Stimulated activated CD8-positive, alpha-beta memory T cell treated with anti-CD3 and anti-CD28 coated beads, Interleukin-7, amount 100 ng/mL, for 48 hours (primary cell): ENCODE data around the gene TXN.
"Not testable (repeated sequence)": the region's sequence is repeated elsewhere in the genome, so short reads cannot be mapped to it uniquely, and the experiment has no call there.

Source experiments
- DNase-seq, 2 donors: peaks; one replicate each; pipeline ENCODE4 v3.0.0-alpha.2; 2020; ENCODE audit warnings: low read depth in 1 of 2; ENCODE audit errors: extremely low read depth in 1 of 2

TXN gene

DNA sequence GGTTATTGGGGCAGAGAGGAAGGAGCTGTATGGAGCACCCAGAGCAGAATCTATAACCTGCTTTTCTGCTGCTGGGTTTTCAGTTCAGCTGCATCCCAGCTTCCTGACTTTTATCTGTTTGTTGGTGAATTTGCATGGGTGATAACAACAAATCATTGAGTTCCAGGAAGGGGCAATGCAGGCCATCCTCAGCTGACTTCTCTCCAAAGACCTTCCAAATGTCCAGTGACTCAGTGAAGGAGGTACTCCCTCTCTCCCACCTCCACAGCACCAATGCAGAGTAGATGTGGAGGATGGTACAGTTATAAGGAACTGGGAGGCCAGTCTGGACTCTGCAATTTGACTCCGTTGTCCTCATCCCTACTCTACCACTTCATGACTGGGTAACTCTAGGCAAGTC, 1.6 kb upstream of the TXN start:
- no peak for DNase-seq

DNA sequence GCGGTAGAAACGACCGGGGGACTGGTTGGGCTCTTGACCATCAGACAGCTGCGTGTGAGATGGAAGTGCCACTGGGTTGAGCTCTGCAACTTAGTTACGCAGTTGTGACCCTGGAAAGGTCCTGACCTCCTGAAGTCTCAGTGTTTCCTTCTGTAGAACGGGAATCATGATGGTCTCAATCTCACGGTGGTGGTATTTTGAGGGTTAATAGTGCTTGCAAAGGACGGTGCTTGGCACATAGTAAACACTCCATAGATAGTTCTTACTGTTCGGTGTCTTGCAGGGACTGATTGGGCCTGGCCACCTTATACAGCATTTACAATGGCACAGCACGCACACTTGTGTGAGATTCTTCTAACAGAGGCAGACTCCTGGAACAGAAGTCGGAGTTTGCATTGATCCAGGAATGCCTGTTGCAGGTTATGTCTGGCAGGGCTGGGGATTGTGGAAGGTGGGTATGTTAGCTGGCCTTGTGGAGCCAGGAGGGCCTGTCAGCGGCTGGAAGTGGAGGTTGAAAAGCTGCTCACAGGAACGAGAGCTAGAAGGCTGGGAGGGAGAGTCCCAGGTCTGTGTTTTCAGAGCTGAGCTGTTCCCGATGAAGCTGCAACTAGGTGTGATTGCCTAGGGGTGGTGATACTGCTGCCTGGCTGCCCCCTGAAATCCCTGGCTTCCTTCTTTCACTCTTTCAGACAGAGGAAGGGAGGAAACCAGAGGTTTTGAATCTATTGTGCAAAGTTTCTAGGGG, 962 bp upstream of the TXN start:
- DNase-seq: no peak

DNA sequence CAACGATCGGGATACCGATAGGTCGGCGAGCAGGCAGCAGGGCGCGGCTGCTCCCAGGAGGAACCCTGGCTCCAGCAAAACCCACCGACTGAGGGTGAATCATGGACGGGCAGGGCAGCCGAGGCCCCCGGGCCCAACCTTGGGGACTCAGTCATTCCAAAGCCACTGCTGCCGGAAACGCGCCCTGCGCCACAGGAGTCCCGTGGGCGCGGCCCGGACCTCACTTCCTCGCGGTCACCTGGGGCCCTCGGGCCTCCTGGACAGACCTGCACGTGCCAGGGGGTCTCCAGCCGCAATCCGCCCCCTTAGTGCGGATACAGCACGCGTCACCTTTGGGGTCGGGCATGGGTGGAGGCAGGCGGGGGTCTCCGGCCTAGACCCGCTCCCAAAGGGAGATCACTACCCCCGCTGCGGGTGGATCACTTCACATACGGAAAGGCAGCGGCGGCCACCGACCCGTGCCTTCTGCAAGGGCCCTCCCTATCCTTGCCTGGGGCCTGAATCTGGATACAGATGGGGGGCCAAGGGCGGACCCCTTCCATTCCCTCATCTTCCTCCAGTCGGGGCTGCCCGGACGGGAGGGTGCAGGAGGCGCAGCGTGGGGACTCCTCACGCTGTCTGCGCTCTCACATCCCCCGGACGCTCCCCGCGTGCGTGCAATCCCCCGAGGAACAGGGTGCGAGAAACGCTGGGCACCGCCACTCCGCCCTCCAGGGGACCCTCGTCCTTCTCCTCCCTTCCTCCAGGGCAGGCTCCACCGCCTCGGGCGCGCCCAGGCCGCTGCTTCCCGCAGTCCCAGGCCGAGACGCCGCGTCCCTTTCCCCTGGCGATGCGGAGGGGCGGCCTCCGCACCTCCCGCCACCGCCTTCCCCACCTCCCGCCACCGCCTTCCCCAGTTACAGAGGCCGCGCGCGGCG, 586 bp downstream of the TXN start:
- peak; percentile 50 to 53 for DNase-seq

DNA sequence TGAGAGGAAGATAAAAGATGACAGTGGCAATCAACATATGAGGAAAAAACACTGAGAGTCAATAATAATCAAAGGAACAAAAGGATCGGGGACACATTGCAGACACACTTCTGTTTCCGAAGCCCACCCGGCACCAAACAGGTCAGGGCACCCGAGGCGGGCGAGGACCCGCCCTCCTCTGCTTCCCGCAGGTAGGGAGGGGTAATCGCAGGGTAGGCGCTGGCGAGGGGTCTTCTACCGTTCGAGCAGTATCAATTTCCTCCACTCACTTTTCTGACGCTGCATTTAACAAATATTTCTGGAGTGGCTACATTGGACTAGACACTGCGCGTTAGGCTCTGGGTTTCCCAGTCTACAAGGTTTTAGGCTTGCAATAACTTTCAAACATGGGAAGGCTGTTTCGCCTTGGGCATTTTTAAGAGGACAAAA, 1.3 kb downstream of the TXN start:
- DNase-seq: no peak

DNA sequence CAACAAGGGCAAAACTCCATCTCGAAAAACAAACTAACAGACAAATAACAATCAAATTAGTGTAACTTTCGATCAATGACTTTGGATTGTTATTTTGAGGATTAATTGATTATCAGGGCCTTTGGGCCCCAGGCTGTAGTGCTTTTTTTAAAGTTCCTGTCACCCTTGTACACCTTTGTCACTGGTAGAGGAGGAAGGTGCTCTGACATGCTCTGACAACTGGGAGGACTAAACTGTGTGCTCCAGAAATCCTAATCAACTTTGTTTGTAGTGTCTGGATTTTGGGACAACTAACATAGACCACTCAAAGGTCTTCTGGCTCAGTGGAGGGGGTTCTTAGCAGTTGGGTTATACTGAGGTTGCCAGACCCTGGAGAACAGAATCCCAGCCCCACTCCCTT, 1.8 kb downstream of the TXN start:
- no peak for DNase-seq

DNA sequence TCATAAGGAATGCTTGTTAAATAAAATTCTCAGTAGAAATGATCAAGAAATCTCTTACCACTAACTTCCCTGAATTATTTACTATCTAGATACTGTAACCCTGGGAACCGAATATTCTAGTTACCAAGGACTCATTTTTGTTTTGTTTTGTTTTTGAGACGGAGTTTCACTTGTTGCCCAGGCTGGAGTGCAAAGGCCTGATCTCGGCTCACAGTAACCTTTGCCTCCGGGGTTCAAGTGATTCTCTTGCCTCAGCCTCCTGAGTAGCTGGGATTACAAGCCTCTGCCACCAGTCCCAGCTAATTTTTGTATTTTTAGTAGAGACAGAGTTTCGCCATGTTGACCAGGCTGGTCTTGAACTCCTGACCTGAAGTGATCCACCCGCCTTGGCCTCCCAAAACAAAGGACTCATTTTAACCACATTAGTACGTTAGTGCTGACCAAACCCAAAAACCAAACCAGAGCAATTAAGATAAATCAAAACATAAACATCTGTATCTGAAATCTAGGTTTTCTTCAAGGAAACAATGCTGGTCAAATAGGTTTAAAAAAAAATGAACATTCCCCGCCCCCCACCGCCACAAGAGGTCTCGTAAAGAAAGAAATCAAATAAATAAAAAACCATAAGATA, 3.7 kb downstream of the TXN start:
- no peak for DNase-seq

DNA sequence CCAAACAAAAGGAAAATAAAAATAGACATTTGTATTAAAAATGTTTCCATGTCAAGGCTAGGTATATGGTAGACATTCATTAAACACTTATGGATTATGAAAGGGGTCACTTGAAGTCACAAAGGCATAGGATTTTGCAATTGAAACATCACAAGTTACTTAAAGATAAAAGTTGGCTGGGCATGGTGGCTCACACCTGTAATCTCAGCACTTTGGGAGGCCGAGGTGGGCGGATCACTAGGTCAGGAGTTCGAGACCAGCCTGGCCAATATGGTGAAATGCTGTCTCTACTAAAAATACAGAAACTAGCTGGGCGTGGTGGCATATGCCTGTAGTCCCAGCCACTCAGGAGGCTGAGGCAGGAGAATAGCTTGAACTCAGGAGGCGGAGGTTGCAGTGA, 4.5 kb downstream of the TXN start:
- not testable (repeated sequence) for DNase-seq

DNA sequence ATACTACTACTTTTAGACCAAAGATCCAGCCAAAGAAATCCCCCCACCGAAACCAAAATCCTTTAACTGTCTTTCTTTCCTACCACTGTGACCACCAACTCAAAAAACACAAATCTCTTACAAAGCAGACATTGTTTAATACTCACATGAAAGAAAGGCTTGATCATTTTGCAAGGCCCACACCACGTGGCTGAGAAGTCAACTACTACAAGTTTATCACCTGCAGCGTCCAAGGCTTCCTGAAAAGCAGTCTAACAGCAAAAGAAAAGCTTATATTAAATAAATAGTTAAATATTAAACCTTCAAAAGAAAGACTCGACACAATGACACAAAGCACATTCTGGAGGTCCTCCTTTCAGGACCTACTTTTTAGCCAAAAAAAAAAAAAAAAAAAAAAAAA, 5.1 kb downstream of the TXN start:
- DNase-seq: no peak

DNA sequence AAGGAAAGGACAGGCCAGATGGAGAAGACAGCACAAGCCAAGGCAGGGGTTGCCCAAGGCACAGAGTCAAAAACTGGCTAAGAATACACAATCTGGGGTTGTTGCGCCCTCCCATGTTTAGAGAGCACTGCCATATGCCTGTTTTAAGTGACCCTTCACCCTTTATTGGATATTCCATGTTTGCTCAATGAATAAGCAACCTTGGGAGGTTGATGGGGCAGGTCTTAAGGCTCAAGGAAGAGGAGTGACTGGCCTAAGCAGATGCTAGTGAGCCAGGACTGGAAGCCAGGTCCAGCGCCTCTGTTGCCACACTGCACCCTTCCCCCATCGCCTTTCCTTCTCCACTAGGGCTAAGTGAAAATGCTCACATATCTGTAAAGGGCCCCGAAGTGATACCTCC, 6.7 kb downstream of the TXN start:
- no peak for DNase-seq

DNA sequence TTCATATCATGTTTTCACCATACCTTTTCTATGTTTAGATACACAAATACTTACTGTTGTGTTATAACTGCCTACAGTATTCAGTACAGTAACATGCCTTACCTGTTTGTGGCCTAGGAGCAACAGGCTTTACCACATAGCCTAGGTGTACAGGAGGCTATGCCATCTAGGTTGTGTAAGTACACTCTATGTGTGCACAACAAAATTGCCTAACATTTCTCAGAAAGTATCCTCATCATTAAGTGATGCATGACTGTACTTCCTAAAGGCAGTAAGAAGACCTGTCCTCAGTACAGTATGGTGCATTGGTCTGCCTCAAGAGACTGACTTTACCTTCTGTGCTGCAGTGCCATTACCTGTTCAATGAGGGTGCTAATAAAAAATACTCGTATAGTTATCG, 7.9 kb downstream of the TXN start:
- DNase-seq: no peak

DNA sequence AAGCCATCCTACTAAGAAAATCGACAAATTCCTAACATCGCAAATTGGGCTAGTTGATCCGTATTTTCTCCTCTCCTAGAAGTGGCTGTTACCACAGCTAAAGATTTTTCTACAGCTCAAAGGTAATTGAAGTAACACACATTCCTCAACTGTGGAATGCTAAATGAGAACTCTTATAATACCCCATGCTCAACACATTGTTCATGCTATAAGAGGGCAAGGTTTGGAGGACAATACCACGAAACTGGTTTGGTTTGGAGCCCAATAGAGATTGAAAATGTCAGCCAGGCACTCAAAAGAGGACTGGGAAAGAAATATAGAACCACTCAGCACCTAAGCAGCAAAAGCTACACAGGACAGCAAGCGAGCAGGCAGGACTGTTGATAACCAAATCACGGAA, 10.1 kb downstream of the TXN start:
- no peak for DNase-seq

DNA sequence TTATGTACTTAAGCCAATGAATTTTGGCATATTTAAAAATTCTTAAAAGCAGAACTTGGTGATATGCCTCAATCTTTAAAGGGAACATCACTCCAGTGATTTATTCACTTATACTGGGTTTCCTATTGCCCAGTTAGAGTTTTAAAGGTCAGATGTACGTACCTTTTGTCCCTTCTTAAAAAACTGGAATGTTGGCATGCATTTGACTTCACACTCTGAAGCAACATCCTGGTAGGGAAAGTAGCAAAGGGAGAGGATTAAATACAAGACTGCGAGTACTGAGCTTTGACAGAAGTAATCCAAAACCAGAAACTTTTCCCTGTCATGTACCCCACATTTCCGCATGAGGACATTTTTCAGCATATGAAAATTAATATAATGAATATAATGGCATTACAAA, 11.7 kb downstream of the TXN start:
- no peak for DNase-seq

DNA sequence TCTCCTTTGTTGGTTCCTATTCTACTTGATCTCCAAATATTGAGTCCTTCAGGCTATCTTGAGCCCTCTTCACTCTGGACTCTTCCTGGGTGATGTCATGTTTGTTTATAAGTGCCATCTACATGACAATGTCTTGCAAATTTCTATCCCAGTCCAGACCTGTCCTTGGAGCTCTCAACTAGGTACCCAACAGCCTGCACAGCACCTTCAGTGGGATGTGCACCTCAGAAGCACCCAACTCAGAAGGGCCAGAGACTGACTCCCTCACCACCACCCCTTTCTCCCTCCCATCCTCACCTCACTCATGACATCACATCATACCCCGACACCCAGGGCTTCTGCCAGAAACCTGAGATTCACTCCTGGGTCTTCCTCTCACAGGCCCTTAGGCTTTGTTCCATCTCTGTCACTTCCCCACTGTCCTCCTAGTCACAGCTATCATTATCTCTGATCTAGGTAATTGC, 14.4 kb downstream of the TXN start:
- DNase-seq: no peak

DNA sequence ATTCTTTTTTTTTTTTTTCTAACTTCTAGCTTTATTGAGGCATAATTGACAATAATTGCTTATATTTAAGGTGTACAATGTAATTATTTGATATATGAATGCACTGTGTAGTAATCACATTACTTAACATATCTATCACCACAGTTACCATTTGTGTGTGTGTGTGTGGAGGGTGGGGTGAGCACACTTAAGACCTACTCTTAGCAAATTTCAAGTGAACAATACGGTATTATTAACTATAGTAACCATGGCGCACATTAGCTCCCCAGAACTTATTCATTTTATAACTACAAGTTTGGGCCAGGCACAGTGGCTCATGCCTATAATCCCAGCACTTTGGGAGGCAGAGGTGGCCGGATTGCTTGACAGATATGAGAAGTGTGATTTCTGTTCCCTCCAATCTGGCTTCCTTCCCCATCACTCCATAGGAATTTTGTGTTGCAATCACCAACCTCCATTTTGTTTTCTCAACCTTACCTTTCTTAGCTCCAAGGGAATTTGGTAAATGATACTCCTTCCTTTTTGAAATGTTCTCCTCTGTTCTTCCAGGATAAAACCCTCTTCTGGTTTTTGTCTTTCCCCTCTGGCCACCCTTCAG, 14.9 kb downstream of the TXN start:
- DNase-seq: no peak

DNA sequence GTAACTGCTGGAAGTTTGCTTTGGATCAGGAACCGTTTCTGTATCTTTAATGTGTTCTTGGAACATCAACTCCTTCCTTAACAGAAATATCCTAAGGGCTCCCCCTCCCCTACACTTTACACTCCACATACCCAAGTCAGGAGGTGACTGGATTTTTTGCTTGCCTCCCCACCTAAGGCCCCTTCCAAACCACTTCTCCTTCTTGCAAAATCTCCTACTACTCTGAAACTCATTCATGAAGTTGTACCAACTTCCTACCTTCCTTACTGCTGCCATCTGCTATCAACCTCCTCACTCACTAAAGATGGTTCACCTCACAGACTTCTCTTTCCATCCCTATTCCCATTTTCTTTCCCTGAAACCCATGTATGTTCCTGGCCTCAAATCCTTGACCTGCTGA, 16.1 kb downstream of the TXN start:
- DNase-seq: no peak

DNA sequence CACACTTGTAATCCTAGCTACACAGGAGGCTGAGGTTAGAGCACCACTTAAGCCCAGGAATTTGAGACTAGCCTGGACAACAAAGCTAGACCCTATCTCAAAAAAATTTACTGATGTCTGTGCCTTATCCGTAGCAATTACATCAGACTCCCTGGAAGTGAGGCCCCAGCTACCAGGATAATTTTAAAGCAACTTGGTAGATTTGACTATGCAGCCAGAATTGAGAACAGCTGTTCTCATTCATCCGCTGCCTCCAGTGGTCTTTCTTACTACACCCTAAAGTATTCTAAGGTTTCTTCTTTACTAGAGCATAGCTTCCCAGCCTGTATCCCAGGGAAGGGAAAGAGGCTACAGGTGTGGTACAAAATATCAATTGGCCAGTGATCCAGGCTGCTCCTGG, 28.0 kb downstream of the TXN start:
- no peak for DNase-seq

DNA sequence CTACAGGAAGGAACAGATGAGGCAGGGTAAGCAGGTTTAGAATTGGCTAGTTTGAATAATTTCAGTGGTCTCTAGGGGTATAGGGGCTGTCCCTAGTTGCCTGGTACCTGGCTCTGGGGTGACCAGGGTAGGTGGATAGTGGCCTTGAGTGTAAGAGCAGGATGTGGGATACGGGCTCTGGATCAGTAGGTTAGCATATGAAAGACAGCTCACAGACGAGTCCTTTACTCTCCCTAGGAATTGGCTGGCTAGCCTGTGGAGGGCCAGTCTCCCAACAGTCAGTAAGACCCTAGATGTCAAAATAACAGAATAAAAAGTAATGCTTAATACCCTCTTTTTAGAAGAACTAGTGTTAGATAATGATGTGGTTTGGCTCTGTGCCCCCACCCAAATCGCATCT, 31.7 kb downstream of the TXN start:
- no peak for DNase-seq

DNA sequence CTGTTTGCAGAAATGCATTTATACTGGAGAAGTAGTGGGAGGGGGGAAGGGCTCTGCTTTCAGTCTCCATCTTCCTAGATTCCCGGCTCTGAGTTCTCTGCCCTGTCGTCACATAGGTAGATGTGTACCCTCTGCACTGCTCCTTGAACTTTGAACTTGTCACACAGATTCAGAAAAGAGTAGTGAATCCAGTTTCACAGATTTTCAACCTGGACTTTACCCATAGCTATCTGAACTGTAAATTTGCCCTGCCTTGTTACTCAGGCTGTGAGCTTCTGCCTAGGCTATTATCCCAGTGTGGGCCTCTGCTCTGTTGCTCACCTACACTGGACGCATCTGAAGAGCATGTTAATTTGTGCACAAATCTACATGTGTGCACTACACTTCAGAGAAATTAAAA, 35.5 kb downstream of the TXN start:
- DNase-seq: no peak

DNA sequence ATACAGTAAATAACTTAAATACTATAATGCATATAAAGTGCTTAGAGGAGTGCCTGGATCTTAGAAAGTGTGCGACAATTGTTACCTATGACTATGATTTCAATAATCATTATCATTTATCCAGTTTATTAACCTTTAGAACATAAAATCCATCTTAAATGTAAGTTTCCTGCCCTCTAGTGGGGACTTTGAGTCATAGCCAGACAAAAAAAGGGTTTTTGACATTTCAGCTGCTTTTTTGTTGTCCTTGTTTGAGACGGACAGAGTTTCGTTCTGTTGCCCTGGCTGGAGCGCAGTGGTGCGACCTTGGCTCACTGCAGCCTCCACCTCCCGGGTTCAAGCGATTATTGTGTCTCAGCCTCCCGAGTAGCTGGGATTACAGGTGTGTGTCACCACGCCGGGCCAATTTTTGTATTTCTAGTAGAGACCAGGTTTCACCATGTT, 38.6 kb downstream of the TXN start:
- DNase-seq: no peak

DNA sequence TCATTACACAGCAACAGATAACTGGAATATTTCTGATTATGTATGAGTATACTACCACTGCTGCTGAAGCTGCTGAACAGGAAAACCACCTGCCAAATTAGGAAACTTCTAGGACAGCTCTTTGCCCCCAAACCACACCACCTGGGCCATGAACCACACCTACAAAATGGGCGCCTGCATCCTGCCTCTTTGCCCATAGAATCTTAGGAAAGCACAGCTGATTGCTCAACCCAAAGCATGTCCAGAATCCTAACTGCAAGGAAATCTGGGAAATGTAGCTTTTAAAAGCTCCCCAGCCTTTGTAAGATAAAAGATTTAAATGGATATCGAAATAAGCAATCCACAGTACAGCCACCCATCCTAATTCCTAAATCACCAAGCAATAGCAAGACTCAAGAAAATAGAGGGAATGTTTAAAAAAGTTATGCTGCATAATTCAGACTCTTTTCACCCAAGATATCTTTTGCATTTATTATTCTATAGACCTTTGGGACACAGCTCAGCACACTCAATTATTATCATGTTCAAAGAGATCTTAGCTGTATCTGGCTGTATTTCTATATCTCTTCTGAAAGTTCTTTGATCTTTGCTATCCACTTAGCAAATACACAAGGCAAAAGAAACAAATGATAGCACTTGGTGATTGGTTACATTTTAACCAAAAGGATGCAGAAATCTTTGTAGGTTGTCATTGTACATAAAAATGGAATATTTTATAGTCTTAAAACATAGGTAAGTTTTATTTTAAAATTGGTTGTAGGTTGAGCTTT, 41.5 kb downstream of the TXN start:
- no peak for DNase-seq
